Neuronal stem cell (in vitro differentiated cells): Measurements from ENCODE around the gene OR6B1.

Experiments
- DNase-seq: peaks from one replicate; pipeline ENCODE4 v3.0.0-alpha.2; 2013; ENCODE audit warnings: low spot score
- H2AFZ ChIP-seq: one replicate; pipeline ENCODE4 v1.6.1; 2013; ENCODE audit warnings: mild to moderate bottlenecking, low read length, inconsistent platforms
- H2AK5ac ChIP-seq: 2 replicates; pipeline ENCODE4 v1.6.1; 2013; ENCODE audit warnings: low read depth, mild to moderate bottlenecking, inconsistent platforms, low read length, moderate library complexity, mixed read lengths
- H2BK120ac ChIP-seq: 2 replicates; pipeline ENCODE4 v1.6.1; 2013; ENCODE audit warnings: low read depth, mild to moderate bottlenecking, inconsistent platforms, low read length, moderate library complexity, mixed read lengths
- H2BK12ac ChIP-seq: one replicate; pipeline ENCODE4 v1.6.1; 2013; ENCODE audit warnings: low read length, inconsistent platforms
- H2BK15ac ChIP-seq: 2 replicates; pipeline ENCODE4 v1.6.1; 2013; ENCODE audit warnings: mild to moderate bottlenecking, low read length, inconsistent platforms, mixed read lengths
- H2BK5ac ChIP-seq: one replicate; pipeline ENCODE4 v1.6.1; 2013; ENCODE audit warnings: inconsistent platforms, mild to moderate bottlenecking, low read length, moderate library complexity
- H3K14ac ChIP-seq: one replicate; pipeline ENCODE4 v1.6.1; 2013; ENCODE audit warnings: low read length, inconsistent platforms
- H3K18ac ChIP-seq: 2 replicates; pipeline ENCODE4 v1.6.1; 2013; ENCODE audit warnings: low read length, inconsistent platforms
- H3K23ac ChIP-seq: 2 replicates; pipeline ENCODE4 v1.6.1; 2013; ENCODE audit warnings: low read depth, mild to moderate bottlenecking, mixed read lengths, low read length, inconsistent platforms; ENCODE audit not compliant: poor library complexity
- H3K27ac ChIP-seq: replicated peaks from 3 replicates; pipeline ENCODE4 v1.5.1; 2013; ENCODE audit warnings: low read length, inconsistent platforms
- H3K27me3 ChIP-seq, 3 experiments: 2 replicates each; pipeline ENCODE4 v1.6.1; 2013; ENCODE audit warnings: low read length in 3 of 3, mild to moderate bottlenecking in 2 of 3, inconsistent platforms in 1 of 3, low read depth in 1 of 3, mixed read lengths in 1 of 3, moderate library complexity in 1 of 3; ENCODE audit not compliant: control insufficient read depth in 3 of 3, insufficient read depth in 3 of 3
- H3K36me3 ChIP-seq, 2 donors: replicated peaks in 1 of 2; 2 replicates each; pipeline ENCODE4 v1.6.1; 2013; ENCODE audit warnings: low read length in 2 of 2; ENCODE audit not compliant: control insufficient read depth in 2 of 2, insufficient read depth in 2 of 2
- H3K4ac ChIP-seq: 2 replicates; pipeline ENCODE4 v1.6.1; 2013; ENCODE audit warnings: inconsistent platforms, mild to moderate bottlenecking, low read length, moderate library complexity
- H3K4me1 ChIP-seq, 2 donors: 1 replicate in 1 of 2; 2 replicates in 1 of 2; pipeline ENCODE4 v1.6.1; 2013; ENCODE audit warnings: low read length in 2 of 2, low read depth in 1 of 2; ENCODE audit not compliant: control insufficient read depth in 2 of 2, insufficient read depth in 1 of 2
- H3K4me2 ChIP-seq: one replicate; pipeline ENCODE4 v1.6.1; 2013; ENCODE audit warnings: mild to moderate bottlenecking, low read length, inconsistent platforms; ENCODE audit not compliant: insufficient read depth, poor library complexity, severe bottlenecking
- H3K4me3 ChIP-seq, 2 donors: 2 replicates each; pipeline ENCODE4 v1.5.1; 2013; ENCODE audit warnings: low read length in 2 of 2, mild to moderate bottlenecking in 2 of 2, inconsistent platforms in 1 of 2, moderate library complexity in 1 of 2
- H3K79me1 ChIP-seq: one replicate; pipeline ENCODE4 v1.6.1; 2013; ENCODE audit warnings: low read depth, mild to moderate bottlenecking, inconsistent platforms, low read length, moderate library complexity
- H3K9ac ChIP-seq: one replicate; pipeline ENCODE4 v1.6.1; 2013; ENCODE audit warnings: mild to moderate bottlenecking, low read depth, low read length, inconsistent platforms; ENCODE audit not compliant: poor library complexity
- H3K9me3 ChIP-seq, 2 donors: replicated peaks in 1 of 2; 2 replicates each; pipeline versions ENCODE3 to v1.6.1; 2013; ENCODE audit warnings: low read length in 2 of 2, mild to moderate bottlenecking in 2 of 2, inconsistent platforms in 1 of 2, low read depth in 1 of 2, mixed read lengths in 1 of 2, moderate library complexity in 1 of 2; ENCODE audit not compliant: control insufficient read depth in 2 of 2, insufficient read depth in 1 of 2
- H4K8ac ChIP-seq: one replicate; pipeline ENCODE4 v1.6.1; 2013; ENCODE audit warnings: low read depth, mild to moderate bottlenecking, inconsistent platforms, low read length, moderate library complexity
- H4K91ac ChIP-seq: one replicate; pipeline ENCODE4 v1.6.1; 2013; ENCODE audit warnings: low read length, low read depth, mild to moderate bottlenecking, inconsistent platforms; ENCODE audit not compliant: poor library complexity
- WGBS, 2 donors: extraction: QIAGEN DNeasy Blood & Tissue Kit; methylation state at CpG; one replicate each; pipeline ENCODE4 v1.1.7; 2013; ENCODE audit warnings: missing lambda C conversion rate in 2 of 2, mixed read lengths in 1 of 2; ENCODE audit not compliant: insufficient read length in 2 of 2, insufficient replicate concordance in 1 of 2; ENCODE audit errors: extremely low coverage in 2 of 2; 5-methylcytosine and 5-hydroxymethylcytosine counted together

The OR6B1 gene

GRCh38 chr7:144027974-144028373 is 27.9 kb downstream of the OR6B1 start:
- Histone ChIP-seq H2BK15ac (no peak overlapping the region), H3K18ac (no peak overlapping the region), H3K27ac (no peak overlapping the region), H3K9me3 (no peaks in the 10 kb centered on the region), H3K36me3 (no peaks in the 10 kb centered on the region), H3K4me1 (no peaks in the 10 kb centered on the region), H3K23ac (no peak overlapping the region), H2AK5ac (no peak overlapping the region), H3K9ac (no peak overlapping the region), H3K27me3 (no peaks in the 10 kb centered on the region), H4K8ac (no peak overlapping the region), H3K79me1 (no peaks in the 10 kb centered on the region), H4K91ac (no peak overlapping the region), H2BK120ac (no peak overlapping the region), H3K14ac (no peak overlapping the region), H2BK12ac (no peak overlapping the region), H3K4me2 (no peak overlapping the region), H2AFZ (no peak overlapping the region), H2BK5ac (no peak overlapping the region), H3K4me3 (no peak overlapping the region), H3K4ac (no peak overlapping the region)
- no CpG with 5 or more reads among the region's 1 CpG for WGBS, 2 donors
- DNase-seq, result no peak

- Histone ChIP-seq H3K27me3 (no peaks in the 10 kb centered on the region), H3K9ac (no peak overlapping the region), H3K4ac (no peak overlapping the region), H4K8ac (no peak overlapping the region), H2BK120ac (no peak overlapping the region), H3K9me3 (no peaks in the 10 kb centered on the region), H3K36me3 (no peaks in the 10 kb centered on the region), H2BK5ac (no peak overlapping the region), H3K14ac (no peak overlapping the region), H4K91ac (no peak overlapping the region), H2AK5ac (no peak overlapping the region), H3K23ac (no peak overlapping the region), H3K4me2 (no peak overlapping the region), H2BK12ac (no peak overlapping the region), H2AFZ (no peak overlapping the region), H3K18ac (no peak overlapping the region), H2BK15ac (no peak overlapping the region), H3K79me1 (no peaks in the 10 kb centered on the region), H3K27ac (no peak overlapping the region), H3K4me1 (no peaks in the 10 kb centered on the region), H3K4me3 (no peak overlapping the region)
- WGBS, 2 donors, result no CpG with 5 or more reads among the region's 3 CpGs
- no peak for DNase-seq
Observed at GRCh38 chr7:144028547-144028946, 28.4 kb downstream of the OR6B1 start.

- H3K27ac ChIP-seq, result no peak overlapping the region
- no peaks in the 10 kb centered on the region for H3K9me3 ChIP-seq
- no peak overlapping the region for H3K18ac ChIP-seq
- no peak overlapping the region for H2BK15ac ChIP-seq
- DNase-seq, result no peak
- no peak overlapping the region for H3K4me2 ChIP-seq
- H2BK5ac ChIP-seq, result no peak overlapping the region
- no peak overlapping the region for H3K14ac ChIP-seq
- H2AK5ac ChIP-seq, result no peak overlapping the region
- no peaks in the 10 kb centered on the region for H3K4me1 ChIP-seq
- H3K27me3 ChIP-seq, result no peaks in the 10 kb centered on the region
- no peak overlapping the region for H3K9ac ChIP-seq
- H4K8ac ChIP-seq, result no peak overlapping the region
- no peaks in the 10 kb centered on the region for H3K36me3 ChIP-seq
- H4K91ac ChIP-seq, result no peak overlapping the region
- no peak overlapping the region for H3K4ac ChIP-seq
- no peak overlapping the region for H3K23ac ChIP-seq
- H2BK12ac ChIP-seq, result no peak overlapping the region
- no CpG with 5 or more reads among the region's 5 CpGs for WGBS, 2 donors
- H2BK120ac ChIP-seq, result no peak overlapping the region
- no peak overlapping the region for H2AFZ ChIP-seq
- no peaks in the 10 kb centered on the region for H3K79me1 ChIP-seq
- H3K4me3 ChIP-seq, result no peak overlapping the region
Observed at GRCh38 chr7:144032516-144032915, 32.4 kb downstream of the OR6B1 start.

GRCh38 chr7:144032985-144033709 is 33.0 kb downstream of the OR6B1 start:
- Histone ChIP-seq H3K27ac (no peak overlapping the region), H2BK12ac (no peak overlapping the region), H3K14ac (no peak overlapping the region), H3K36me3 (no peaks in the 10 kb centered on the region), H2AFZ (no peak overlapping the region), H3K27me3 (no peaks in the 10 kb centered on the region), H2BK5ac (no peak overlapping the region), H2BK120ac (no peak overlapping the region), H3K23ac (no peak overlapping the region), H3K9me3 (no peaks in the 10 kb centered on the region), H4K91ac (no peak overlapping the region), H3K9ac (no peak overlapping the region), H2BK15ac (no peak overlapping the region), H3K4me1 (no peaks in the 10 kb centered on the region), H3K4ac (no peak overlapping the region), H4K8ac (no peak overlapping the region), H3K4me3 (no peak overlapping the region), H3K79me1 (no peaks in the 10 kb centered on the region), H2AK5ac (no peak overlapping the region), H3K18ac (no peak overlapping the region), H3K4me2 (no peak overlapping the region)
- no CpG with 5 or more reads among the region's 1 CpG for WGBS, 2 donors
- DNase-seq, result no peak
